GM12875 (cell line): ENCODE results near the gene ACSM6.

ENCODE experiments used
- H3K4me3 ChIP-seq: one replicate; pipeline ENCODE4 v1.5.1; 2011; ENCODE audit warnings: low read depth, low read length, control low read depth
- CTCF ChIP-seq: IDR thresholded peaks from 2 replicates; pipeline ENCODE4 v1.5.1; 2011; ENCODE audit warnings: low read depth, mild to moderate bottlenecking, control low read depth, inconsistent platforms, low read length, moderate library complexity, borderline replicate concordance; ENCODE audit not compliant: insufficient read depth

ACSM6 gene

GRCh38 chr10:95193944-95194343, at the start of gene ACSM6:
Gene ACSM6, plus strand, starts transcription at chr10:95194238. Its CDS starts 248 bp downstream, at chr10:95194486.
- no peak within 1 kb of the TSS for H3K4me3 ChIP-seq
- no peak for TF ChIP-seq CTCF

GRCh38 chr10:95168694-95169093, 25.3 kb upstream of the ACSM6 start:
- H3K4me3 ChIP-seq: no peak overlapping the region
- TF ChIP-seq CTCF: no peak

- no peak for TF ChIP-seq CTCF
- no peak overlapping the region for H3K4me3 ChIP-seq
These were observed 24.5 kb upstream of the ACSM6 start for GRCh38 chr10:95169522-95169921.

- TF ChIP-seq CTCF: no peak
These were observed 23.2 kb upstream of the ACSM6 start for GRCh38 chr10:95170790-95171189.

GRCh38 chr10:95171336-95171735, 22.7 kb upstream of the ACSM6 start:
- H3K4me3 ChIP-seq: no peak overlapping the region
- no peak for TF ChIP-seq CTCF

More at GRCh38 chr10:95170790-95171189, 23.2 kb upstream of the ACSM6 start:
- H3K4me3 ChIP-seq: no peak overlapping the region

GRCh38 chr10:95172851-95173250, 21.2 kb upstream of the ACSM6 start:
- H3K4me3 ChIP-seq: no peak overlapping the region
- no peak for TF ChIP-seq CTCF

GRCh38 chr10:95176101-95176500, 17.9 kb upstream of the ACSM6 start:
- H3K4me3 ChIP-seq: no peak overlapping the region
- no peak for TF ChIP-seq CTCF
